Activated CD4-positive, CD25-positive, alpha-beta regulatory T cell treated with anti-CD3 and anti-CD28 coated beads, Interleukin-2, amount 50 U/mL, for 16 hours (primary cell): Measurements from ENCODE around the gene UNK.
A peak's percentile ranks its signal among the peaks of the same experiment; 100 is the strongest.

Experiments
- DNase-seq: peaks from one replicate; pipeline ENCODE4 v3.0.0-alpha.2; 2020; ENCODE audit warnings: low read depth, low spot score

UNK gene, protein sequence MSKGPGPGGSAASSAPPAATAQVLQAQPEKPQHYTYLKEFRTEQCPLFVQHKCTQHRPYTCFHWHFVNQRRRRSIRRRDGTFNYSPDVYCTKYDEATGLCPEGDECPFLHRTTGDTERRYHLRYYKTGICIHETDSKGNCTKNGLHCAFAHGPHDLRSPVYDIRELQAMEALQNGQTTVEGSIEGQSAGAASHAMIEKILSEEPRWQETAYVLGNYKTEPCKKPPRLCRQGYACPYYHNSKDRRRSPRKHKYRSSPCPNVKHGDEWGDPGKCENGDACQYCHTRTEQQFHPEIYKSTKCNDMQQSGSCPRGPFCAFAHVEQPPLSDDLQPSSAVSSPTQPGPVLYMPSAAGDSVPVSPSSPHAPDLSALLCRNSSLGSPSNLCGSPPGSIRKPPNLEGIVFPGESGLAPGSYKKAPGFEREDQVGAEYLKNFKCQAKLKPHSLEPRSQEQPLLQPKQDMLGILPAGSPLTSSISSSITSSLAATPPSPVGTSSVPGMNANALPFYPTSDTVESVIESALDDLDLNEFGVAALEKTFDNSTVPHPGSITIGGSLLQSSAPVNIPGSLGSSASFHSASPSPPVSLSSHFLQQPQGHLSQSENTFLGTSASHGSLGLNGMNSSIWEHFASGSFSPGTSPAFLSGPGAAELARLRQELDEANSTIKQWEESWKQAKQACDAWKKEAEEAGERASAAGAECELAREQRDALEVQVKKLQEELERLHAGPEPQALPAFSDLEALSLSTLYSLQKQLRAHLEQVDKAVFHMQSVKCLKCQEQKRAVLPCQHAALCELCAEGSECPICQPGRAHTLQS

DNA sequence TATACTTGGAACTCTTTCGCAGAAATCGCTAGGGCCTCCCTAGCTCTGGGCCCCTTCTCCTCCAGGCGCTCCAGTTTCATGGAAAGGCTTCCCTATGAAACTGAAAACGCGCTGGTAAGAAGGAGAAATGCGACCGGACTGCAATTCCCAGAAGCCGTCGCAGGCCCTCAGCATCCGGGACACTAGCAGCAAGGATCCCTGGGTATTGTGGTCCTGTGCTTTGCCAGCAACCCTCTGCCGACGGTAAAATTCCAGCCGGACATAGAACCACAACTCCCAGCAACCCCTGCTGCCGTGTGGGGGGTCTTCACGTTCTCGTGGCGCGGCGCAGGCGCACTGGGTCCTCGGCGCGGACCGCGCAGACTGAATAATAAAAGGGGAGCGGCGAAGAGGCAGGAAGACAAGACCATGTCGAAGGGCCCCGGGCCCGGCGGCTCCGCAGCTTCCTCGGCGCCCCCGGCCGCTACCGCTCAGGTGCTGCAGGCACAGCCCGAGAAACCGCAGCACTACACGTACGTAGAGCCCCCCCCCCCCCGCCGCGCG lies at the start of gene UNK:
Gene UNK, plus strand, starts transcription at position 334 of the 543 bp plus-strand sequence. Its CDS starts 75 bp downstream, at position 409.
- DNase-seq: peak; percentile 96

DNA sequence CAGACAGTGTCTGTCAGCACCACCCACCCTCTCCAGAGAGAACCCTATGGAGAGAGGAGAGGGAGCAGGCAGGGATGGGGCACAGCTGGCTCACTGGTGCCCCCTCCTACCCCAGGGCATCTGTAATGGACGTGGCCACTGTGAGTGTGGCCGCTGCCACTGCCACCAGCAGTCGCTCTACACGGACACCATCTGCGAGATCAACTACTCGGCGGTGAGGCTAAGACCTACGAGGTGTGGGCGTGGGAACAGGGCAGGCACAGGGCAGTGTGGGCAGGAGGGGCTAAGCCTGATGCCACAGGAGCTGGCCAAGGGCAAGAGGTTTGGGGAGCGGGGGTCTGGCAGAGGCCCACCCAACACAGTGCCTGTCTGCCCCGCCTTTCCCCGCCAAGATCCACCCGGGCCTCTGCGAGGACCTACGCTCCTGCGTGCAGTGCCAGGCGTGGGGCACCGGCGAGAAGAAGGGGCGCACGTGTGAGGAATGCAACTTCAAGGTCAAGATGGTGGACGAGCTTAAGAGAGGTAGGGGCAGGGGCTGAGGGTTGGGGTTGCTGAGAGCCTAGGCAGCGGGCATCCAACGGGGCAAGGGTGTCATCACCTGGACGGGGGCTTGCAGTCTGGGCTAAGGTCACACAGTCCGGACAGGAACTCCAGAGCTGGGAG lies 48.3 kb upstream of the UNK start:
- DNase-seq: no peak

DNA sequence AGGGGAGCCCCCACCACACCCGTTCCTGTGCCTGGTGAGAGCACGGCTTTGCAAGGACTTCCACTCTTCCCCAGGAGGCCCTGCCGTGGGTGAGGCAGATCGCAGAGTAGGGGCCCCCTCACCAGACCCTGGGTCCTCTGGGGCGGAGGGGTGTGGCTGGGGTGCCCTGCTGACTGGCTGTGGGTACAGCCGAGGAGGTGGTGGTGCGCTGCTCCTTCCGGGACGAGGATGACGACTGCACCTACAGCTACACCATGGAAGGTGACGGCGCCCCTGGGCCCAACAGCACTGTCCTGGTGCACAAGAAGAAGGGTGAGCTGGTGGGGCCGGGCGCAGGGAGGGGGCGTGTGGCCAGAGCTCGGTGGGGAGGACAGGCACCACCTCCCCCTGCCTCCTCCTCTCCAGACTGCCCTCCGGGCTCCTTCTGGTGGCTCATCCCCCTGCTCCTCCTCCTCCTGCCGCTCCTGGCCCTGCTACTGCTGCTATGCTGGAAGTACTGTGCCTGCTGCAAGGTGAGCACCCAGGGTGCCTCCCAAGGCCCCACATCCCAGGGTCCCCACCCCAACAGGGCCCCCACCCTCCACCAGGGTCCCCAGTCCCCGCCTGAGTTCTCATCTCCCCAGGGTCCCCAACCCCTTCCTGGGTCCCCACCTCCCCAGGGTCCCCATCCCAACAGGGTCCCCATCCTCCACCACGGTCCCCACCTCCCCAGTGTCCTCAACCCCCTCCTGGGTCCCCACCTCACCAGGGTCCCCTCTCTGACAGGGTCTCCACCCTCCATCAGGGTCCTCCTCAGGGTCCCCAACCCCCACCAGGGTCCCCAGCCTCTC lies 47.3 kb upstream of the UNK start:
- DNase-seq: no peak

DNA sequence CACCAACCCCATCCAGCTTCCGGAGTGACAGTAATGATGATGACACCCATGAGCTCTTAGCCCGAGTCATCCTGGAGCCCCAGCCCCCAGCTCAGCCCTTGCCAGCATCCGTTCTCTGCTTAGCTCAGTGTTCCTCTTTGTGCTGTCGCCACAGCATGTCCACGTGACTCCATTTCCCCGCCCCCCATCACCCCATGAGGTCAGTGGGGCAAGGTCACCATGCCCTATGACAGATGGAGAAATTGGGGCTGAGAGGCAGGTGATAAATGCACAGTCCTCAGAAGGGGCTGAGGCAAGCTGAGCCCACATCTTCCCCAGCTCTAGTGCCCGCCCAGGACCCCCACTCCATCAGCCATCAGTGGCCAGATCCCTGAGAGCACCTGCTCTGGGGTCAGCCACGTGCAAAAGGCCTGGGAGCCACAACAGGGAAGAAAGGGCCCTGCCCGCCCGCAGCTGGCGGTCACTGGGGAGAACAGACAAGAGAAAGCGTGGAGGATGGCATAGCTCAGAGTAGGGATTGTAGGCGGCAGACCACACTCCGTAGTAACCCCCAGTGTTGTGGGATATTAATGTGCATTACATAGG lies 46.3 kb upstream of the UNK start:
- DNase-seq: no peak

DNA sequence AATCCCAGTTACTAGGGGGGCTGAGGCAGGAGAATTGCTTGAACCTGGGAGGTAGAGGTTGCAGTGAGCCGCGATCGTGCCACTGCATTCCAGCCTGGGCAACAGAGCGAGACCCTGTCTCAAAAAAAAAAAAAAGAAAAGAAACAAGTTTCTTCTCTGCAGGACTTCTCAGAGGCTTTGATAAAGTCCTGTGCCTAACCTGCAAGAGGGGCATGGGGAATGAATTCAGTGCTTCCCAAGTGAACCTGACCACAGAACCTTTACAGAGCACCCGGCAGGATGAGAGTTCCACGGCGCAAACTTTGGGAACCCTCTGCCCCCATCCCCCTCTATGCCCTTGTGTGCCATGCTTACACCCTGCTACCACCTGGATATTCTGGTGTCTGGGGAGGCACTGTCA lies 45.4 kb upstream of the UNK start:
- DNase-seq: no peak

DNA sequence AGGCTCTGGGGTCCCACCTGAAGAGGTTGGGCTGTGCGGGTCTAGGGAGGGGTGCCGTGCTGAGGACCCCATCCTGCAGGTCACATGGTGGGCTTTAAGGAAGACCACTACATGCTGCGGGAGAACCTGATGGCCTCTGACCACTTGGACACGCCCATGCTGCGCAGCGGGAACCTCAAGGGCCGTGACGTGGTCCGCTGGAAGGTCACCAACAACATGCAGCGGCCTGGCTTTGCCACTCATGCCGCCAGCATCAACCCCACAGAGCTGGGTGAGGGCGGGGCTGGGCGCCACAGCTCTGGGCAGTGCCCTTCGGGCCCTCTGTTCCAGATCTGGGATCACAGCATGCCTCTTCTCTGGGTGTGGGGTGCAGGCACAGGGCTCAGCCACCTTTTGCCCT lies 44.8 kb upstream of the UNK start:
- DNase-seq: no peak

DNA sequence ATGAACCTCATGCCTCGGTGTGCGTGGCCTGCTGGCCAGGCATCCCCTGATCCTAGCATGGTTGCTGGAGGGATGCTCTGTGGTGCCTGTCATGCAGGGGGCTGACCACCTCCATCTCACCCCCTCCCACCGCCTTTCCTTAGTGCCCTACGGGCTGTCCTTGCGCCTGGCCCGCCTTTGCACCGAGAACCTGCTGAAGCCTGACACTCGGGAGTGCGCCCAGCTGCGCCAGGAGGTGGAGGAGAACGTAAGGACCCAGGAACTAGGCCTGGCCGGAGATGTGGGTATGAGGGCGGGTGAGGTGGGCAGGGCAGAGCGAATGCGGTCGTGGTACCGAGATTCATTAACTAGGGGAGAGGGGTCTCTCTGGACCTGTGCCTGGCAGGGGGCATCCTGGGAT lies 44.4 kb upstream of the UNK start:
- no peak for DNase-seq

DNA sequence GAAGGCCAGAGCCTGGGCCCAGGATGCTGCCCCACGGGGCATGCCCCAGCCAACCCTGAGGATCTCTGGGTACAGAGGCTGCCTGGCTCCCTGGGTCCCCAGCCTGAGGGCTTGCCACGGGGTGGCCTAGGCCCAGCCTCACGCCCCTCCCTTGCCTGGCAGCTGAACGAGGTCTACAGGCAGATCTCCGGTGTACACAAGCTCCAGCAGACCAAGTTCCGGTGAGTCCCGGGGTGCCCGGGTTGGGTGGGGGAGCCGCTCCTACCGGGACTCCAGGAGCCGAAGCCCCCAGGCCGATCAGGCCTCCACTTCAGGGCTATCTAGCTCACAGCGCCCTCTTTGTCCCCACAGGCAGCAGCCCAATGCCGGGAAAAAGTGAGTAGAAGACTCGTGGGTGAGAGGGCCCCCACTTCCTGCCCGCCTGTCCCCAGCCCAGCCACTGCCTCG lies 44.0 kb upstream of the UNK start:
- no peak for DNase-seq

DNA sequence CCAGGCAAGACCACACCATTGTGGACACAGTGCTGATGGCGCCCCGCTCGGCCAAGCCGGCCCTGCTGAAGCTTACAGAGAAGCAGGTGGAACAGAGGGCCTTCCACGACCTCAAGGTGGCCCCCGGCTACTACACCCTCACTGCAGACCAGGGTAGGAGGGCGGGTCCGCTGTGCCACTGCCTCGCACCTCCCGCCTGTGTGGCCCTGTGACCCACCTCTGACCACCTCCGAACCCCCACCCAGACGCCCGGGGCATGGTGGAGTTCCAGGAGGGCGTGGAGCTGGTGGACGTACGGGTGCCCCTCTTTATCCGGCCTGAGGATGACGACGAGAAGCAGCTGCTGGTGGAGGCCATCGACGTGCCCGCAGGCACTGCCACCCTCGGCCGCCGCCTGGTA lies 42.3 kb upstream of the UNK start:
- DNase-seq: no peak

DNA sequence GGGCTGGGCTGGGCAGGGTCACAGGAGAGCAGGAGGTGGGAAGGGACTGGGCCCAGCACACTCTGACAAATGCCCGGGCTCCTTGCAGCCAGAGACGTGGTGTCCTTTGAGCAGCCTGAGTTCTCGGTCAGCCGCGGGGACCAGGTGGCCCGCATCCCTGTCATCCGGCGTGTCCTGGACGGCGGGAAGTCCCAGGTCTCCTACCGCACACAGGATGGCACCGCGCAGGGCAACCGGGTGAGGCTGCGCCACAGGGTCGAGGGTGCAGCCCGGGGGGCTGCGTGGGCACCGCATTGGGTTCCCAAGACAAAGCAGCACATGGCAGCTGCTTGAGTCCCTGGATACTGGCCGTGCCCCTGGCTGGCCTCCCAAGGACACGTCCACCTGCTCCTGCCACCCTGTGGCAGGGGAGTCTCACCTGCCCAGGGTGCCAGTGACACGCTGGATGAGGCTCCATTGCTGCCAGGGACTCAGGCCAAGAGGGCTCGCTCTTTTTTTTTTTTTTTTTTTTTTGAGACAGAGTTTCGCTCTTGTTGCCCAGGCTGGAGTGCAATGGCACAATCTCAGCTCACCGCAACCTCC lies 40.9 kb upstream of the UNK start:
- no peak for DNase-seq

DNA sequence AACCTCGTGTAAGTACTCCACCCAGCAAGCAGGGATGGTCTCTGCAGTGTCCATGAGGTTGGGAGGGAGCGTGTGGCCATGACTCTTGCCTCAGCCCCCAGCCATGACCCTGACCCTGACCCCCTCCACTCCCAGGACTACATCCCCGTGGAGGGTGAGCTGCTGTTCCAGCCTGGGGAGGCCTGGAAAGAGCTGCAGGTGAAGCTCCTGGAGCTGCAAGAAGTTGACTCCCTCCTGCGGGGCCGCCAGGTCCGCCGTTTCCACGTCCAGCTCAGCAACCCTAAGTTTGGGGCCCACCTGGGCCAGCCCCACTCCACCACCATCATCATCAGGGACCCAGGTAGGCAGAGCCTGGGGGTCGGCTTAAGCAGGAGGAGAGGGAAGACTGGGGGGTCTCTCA lies 35.9 kb upstream of the UNK start:
- DNase-seq: no peak

DNA sequence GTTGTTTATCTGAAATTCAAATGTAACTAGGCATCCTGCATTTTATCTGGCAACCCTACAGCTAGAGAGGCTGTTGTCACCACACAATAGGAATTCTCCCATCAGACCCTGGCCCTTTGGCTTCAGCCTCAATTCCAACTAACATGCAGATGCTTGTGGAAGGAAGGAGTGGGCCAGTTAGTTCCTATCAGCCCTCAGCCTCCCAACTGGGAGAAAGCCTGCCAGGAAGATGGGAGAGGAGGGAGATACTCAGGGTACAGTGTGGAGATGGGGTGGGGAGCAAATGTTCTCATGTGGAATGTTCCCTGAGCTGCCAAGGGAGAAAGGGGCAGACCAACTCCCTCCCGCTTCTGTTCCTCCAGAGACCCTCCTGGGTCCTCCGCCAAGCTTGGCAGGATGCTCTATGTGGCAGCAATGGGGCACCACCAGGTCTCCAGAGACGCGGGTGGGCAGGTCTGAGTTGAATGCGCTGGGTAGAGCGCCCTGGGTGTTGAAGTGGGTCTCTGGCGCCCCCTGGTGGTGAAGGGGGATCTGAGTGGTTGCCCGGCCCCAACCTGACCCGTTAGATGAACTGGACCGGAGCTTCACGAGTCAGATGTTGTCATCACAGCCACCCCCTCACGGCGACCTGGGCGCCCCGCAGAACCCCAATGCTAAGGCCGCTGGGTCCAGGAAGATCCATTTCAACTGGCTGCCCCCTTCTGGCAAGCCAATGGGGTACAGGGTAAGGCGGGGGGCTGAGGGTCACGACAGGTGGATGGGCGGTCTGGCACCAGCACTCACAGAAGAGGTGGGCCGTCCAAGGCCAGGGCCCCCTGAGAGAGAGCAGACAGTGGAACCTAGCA lies 34.8 kb upstream of the UNK start:
- DNase-seq: peak; percentile 85

DNA sequence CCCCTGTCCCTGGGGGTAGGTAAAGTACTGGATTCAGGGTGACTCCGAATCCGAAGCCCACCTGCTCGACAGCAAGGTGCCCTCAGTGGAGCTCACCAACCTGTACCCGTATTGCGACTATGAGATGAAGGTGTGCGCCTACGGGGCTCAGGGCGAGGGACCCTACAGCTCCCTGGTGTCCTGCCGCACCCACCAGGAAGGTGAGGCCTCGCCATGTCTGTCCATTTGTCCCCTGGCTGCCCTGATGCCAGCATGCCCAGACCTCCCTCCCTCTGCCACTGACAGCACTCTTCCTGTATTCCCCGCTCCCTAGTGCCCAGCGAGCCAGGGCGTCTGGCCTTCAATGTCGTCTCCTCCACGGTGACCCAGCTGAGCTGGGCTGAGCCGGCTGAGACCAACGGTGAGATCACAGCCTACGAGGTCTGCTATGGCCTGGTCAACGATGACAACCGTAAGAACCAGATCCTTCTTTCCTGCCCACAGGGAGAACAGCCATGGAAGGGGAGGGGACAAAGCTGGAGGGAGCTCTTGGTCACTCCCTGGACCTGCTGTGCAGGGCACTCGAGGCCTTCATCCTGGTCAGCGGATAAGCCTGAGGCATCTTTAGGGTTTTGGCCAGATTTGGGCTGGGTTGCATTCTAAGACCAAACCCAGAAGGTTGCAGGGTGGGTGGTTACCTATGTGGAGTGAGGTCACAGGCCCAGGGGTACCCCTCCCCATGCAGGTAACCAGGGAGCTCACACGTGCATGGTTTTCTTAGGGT lies 33.8 kb upstream of the UNK start:
- DNase-seq: no peak

DNA sequence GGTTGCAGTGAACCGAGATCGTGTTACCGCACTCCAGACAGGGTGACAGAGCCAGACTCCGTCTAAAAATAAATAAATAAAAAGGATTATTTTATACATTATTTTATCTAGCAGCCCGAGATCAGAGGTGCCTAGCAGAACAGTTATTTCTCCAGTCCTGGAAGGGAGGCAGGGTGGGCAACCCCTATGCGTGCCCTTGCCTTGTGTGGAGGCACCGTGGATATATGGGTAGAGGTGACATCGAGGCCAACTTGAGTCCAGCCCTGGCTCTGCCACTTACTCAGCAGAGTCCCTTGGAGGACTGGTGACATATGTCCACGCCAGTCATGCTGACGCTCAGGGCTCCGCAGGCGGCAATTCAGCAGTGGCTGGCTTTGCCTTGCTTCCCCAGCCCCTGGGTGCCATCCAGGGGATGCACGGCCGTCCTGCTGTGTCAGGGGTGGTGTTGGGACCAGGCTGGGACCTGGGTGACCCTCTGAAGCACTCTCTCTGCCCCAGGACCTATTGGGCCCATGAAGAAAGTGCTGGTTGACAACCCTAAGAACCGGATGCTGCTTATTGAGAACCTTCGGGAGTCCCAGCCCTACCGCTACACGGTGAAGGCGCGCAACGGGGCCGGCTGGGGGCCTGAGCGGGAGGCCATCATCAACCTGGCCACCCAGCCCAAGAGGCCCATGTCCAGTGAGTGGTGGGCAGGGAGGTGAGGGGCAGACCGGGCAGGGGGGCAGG lies 32.8 kb upstream of the UNK start:
- DNase-seq: no peak

DNA sequence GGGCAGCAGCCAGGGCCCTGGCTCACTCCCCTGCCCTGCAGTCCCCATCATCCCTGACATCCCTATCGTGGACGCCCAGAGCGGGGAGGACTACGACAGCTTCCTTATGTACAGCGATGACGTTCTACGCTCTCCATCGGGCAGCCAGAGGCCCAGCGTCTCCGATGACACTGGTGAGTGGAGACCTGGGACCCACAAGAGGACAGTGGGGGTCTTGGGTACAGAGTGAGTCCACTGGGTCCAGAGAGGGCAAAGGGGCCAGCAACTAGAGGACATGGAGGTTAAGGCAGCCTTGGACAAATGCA lies 32.2 kb upstream of the UNK start:
- no peak for DNase-seq

DNA sequence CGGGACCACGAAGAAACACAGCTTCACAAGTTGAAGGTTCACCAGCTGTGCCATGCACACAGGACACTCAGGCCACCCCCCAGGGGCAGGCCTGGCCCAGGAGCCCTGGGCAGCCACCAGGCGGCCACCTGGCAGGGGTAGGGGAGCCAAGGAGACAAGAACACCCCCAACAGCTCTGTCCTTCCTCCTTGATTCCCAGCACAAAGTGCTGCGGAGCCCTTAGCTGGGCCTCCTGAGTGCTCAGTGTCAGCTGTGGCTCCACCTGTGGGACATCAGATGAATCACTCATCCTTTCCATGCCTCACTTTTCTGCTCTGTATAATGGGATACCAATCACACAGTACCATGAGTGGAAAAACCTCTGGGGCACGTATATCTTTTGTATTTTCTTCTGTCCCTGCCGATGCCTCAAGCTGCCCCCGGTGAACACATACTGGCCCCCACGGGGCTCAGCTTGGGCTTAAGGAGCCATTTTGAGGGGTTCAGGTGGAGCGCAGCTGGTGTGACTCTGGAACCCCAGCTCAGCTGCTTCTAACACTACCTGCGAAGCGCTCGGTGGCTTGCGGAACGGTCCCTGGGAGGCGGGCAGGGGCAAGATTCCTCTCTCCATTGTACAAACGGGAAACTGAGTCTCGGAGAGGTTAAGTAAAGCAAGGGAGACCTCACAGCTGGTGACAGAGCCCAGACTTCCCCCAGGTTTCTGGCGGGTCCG lies 31.6 kb upstream of the UNK start:
- DNase-seq: no peak

DNA sequence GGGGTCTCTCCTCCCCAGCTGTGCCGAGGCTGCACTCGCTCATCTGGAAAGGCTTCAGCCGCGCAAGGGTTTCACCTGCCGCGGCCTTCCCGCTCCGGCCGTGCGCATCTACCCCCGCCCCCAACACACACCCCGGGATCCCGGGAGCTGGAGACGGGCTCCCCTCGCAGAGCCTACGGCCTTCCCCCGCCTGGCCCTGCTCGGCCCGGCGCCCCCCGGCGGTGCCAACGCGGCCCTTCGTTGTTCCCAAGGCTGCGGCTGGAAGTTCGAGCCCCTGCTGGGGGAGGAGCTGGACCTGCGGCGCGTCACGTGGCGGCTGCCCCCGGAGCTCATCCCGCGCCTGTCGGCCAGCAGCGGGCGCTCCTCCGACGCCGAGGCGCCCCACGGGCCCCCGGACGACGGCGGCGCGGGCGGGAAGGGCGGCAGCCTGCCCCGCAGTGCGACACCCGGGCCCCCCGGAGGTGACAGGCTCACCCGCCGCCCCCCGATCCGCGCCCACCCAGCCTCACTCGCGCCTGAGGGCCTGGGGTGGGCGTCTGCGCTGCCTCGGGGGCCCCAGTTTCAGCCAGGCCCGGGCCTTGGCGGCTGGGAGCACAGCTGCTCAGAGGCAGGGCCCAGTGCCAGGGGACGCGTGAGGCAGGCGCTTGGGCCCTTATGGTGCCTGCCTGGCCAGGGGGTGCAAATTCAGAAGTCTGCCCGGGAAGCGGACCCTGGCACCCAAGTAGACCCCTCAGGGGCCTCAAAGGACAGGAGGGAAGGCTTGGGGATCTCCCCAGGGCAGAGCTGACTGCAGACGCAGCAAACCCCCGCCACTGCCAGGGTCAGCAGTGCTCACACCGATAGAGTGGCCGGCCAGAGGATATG lies 30.9 kb upstream of the UNK start:
- no peak for DNase-seq
